PC-3 (cell line): ENCODE measurements around the gene NTM. TPM values are rescaled to one million over a fixed set of nuclear protein-coding genes. Genes with fewer than 3 reads are reported as not detected.
A peak's percentile ranks its signal among the peaks of the same experiment; 100 is the strongest.

Source experiments
- ATAC-seq: fragments of 200-7000 bp; cut with Tn5 transposase; 2 replicates; pipeline ENCODE4 v1.9.1; 2020; ENCODE audit warnings: mild to moderate bottlenecking, moderate library complexity
- BruUV-seq: library from RNA; stranded (reverse); fragments of 400-500 nt; replicated peaks from 2 replicates; lab custom pipeline; 2021; lab: Mats Ljungman, UMichigan
- CTCF ChIA-PET: fragments of 300-600 bp; sonication (Branson Sonifier 250); formaldehyde crosslinking; loops from one replicate; lab custom pipeline; 2022; ENCODE audit warnings: antibody characterized with exemption; lab: Charles Lee
- POLR2A ChIA-PET: fragments of 300-600 bp; sonication (Branson Sonifier 250); formaldehyde crosslinking; loops from one replicate; lab custom pipeline; 2022; ENCODE audit warnings: antibody characterized with exemption; ENCODE audit not compliant: unreplicated experiment; lab: Charles Lee
- DNase-seq: peaks from one replicate; pipeline ENCODE4 v3.0.0-alpha.2; 2015
- H2AFZ ChIP-seq: fragments of 300-600 bp; sonication (generic); 2 replicates; pipeline ENCODE4 v1.6.0; 2016; ENCODE audit warnings: antibody characterized with exemption, low read length
- H3F3A ChIP-seq: fragments of 300-600 bp; sonication (generic); one replicate; pipeline ENCODE4 v1.6.0; 2017; ENCODE audit warnings: antibody characterized with exemption, low read length, control low read depth, mild to moderate bottlenecking; ENCODE audit not compliant: unreplicated experiment
- H3K27ac ChIP-seq: fragments of 300-600 bp; sonication (generic); 2 replicates; pipeline ENCODE4 v1.5.1; 2016; ENCODE audit warnings: mild to moderate bottlenecking, low read length
- H3K27me3 ChIP-seq: fragments of 300-600 bp; sonication (generic); 2 replicates; pipeline ENCODE4 v1.6.1; 2016; ENCODE audit warnings: low read length, mixed read lengths
- H3K36me3 ChIP-seq: fragments of 300-600 bp; sonication (generic); 2 replicates; pipeline ENCODE4 v1.6.1; 2016; ENCODE audit warnings: low read depth, mixed run types, low read length, mixed read lengths
- H3K4me1 ChIP-seq: fragments of 300-600 bp; sonication (generic); 2 replicates; pipeline ENCODE4 v1.5.1; 2016; ENCODE audit warnings: low read length; ENCODE audit not compliant: insufficient read depth
- H3K4me2 ChIP-seq: fragments of 300-600 bp; sonication (generic); 2 replicates; pipeline ENCODE4 v1.6.0; 2016; ENCODE audit warnings: low read length
- H3K4me3 ChIP-seq: fragments of 300-600 bp; sonication (generic); 2 replicates; pipeline ENCODE4 v1.5.1; 2016; ENCODE audit warnings: mild to moderate bottlenecking, low read length, mixed read lengths
- H3K79me2 ChIP-seq: fragments of 300-600 bp; sonication (generic); 2 replicates; pipeline ENCODE4 v1.6.1; 2017; ENCODE audit warnings: low read length, mixed read lengths
- H3K9ac ChIP-seq: fragments of 300-600 bp; sonication (generic); 2 replicates; pipeline ENCODE4 v1.6.0; 2016; ENCODE audit warnings: mild to moderate bottlenecking, low read length
- H3K9me2 ChIP-seq: fragments of 300-600 bp; sonication (generic); replicated peaks from 2 replicates; pipeline ENCODE4 v1.6.1; 2016; ENCODE audit warnings: mixed run types, low read length, mixed read lengths
- H3K9me3 ChIP-seq: fragments of 300-600 bp; sonication (generic); 2 replicates; pipeline ENCODE4 v1.6.1; 2016; ENCODE audit warnings: low read length, mixed read lengths
- H4K20me1 ChIP-seq: fragments of 300-600 bp; sonication (generic); 2 replicates; pipeline ENCODE4 v1.6.1; 2016; ENCODE audit warnings: low read length, mixed read lengths
- EZH2 ChIP-seq: fragments of 300-600 bp; sonication (generic); IDR thresholded peaks from one replicate; pipeline ENCODE4 v1.6.1; 2017; ENCODE audit warnings: antibody characterized with exemption, mild to moderate bottlenecking, low read length; ENCODE audit not compliant: unreplicated experiment
- EZH2phosphoT487 ChIP-seq: fragments of 300-600 bp; sonication (generic); IDR thresholded peaks from 2 replicates; pipeline ENCODE4 v1.6.1; 2018; ENCODE audit warnings: mild to moderate bottlenecking, antibody characterized with exemption, low read length, borderline replicate concordance
- intact Hi-C: fragments of 100-400 bp; cut with micrococcal nuclease; formaldehyde crosslinking; loops from 2 replicates; pipeline ENCODE4 v1.9.0; 2023
- total RNA-seq: library from RNA; depleted of rRNA; stranded (reverse); fragments of >200 nt; gene quantifications from 2 replicates; pipeline ENCODE4 v1.2.3, GENCODE V29; 2014
- TF ChIP-seq, protein P1 (sequence below): fragments of 300-600 bp; sonication (generic); conservative IDR thresholded peaks from 2 replicates; pipeline ENCODE4 v1.5.1; 2017; ENCODE audit warnings: antibody characterized with exemption, low read depth, mild to moderate bottlenecking, low read length

Gene NTM
- total RNA-seq, 1 experiment from 2014 or later: not detected

DNA sequence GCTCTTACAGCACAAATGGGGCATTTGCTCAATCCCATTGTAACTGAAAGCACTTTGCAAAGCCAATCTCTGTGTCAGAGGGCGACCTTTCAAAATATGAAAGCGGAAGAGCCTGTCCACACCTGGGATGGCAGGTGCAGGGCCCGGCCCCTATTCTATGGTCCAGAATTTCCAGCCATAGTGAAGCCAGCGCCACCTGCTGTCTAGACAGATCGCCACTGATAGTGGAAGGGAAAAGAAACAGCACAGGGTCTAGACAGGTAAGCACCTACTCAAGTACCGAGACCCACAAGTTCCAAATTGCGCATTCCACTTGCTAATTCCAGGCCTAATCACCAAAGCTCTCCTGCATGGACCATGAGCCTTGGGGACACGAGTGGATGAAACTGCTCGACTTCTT lies 141.4 kb downstream of the NTM start:
- no peaks in the 10 kb centered on the region for H3K4me1 ChIP-seq
- no peaks in the 10 kb centered on the region for H3F3A ChIP-seq
- no peak for TF ChIP-seq EZH2phosphoT487
- TF ChIP-seq, protein P1, sequence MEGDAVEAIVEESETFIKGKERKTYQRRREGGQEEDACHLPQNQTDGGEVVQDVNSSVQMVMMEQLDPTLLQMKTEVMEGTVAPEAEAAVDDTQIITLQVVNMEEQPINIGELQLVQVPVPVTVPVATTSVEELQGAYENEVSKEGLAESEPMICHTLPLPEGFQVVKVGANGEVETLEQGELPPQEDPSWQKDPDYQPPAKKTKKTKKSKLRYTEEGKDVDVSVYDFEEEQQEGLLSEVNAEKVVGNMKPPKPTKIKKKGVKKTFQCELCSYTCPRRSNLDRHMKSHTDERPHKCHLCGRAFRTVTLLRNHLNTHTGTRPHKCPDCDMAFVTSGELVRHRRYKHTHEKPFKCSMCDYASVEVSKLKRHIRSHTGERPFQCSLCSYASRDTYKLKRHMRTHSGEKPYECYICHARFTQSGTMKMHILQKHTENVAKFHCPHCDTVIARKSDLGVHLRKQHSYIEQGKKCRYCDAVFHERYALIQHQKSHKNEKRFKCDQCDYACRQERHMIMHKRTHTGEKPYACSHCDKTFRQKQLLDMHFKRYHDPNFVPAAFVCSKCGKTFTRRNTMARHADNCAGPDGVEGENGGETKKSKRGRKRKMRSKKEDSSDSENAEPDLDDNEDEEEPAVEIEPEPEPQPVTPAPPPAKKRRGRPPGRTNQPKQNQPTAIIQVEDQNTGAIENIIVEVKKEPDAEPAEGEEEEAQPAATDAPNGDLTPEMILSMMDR: peak; percentile 77
- ChIA-PET CTCF (no interaction called here), POLR2A (no interaction called here)
- DNase-seq (peak; percentile 67), ATAC-seq (peak; percentile 54; the same call in 1 of the 2 replicates)
- H2AFZ ChIP-seq: no peak overlapping the region
- no peaks in the 10 kb centered on the region for H3K79me2 ChIP-seq
- BruUV-seq: no TSS peak
- H3K36me3 ChIP-seq: no peaks in the 10 kb centered on the region
- H3K9me2 ChIP-seq: no peaks in the 10 kb centered on the region
- intact Hi-C loops: loop anchor here (5.0 kb wide), 1 partner anchor 104 kb away; no protein-coding TSS in a partner anchor
- no peaks in the 10 kb centered on the region for H4K20me1 ChIP-seq
- no peak overlapping the region for H3K27ac ChIP-seq
- peaks cover 57% of the 10 kb centered on the region for H3K27me3 ChIP-seq
- H3K4me2 ChIP-seq: no peak overlapping the region
- H3K4me3 ChIP-seq: no peak overlapping the region
- H3K9me3 ChIP-seq: no peaks in the 10 kb centered on the region
- H3K9ac ChIP-seq: no peak overlapping the region

DNA sequence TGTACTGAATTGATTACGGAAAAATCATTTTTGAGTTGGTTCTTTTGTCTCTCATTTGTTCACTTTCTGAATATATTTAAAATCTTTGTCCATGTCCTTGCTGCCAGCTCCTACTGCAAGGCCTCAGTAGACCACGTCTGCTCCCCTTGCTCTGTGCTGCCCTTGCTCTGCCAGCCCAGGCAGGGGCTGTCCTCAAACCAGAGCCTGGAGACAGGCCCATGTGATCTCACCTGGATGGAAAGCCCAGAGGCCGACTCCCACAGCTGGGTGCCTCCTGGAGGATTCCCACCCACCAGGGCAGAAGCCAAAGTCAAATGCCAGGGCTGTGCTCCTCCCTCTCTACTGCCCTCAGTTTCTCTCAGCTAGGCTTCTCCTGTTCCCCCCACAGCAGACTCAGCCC lies 141.8 kb downstream of the NTM start:
- Histone ChIP-seq H4K20me1 (no peaks in the 10 kb centered on the region), H3K27ac (no peak overlapping the region), H3K4me3 (no peak overlapping the region), H3K36me3 (no peaks in the 10 kb centered on the region), H3K4me1 (no peaks in the 10 kb centered on the region), H3K9ac (no peak overlapping the region), H3K9me2 (no peaks in the 10 kb centered on the region), H3K27me3 (peaks cover 57% of the 10 kb centered on the region), H3K4me2 (no peak overlapping the region), H3F3A (no peaks in the 10 kb centered on the region), H3K9me3 (no peaks in the 10 kb centered on the region), H3K79me2 (no peaks in the 10 kb centered on the region), H2AFZ (no peak overlapping the region)
- CTCF ChIA-PET: no interaction called here
- POLR2A ChIA-PET: no interaction called here
- DNase-seq: no peak
- intact Hi-C loops: loop anchor here (5.0 kb wide), 1 partner anchor 105 kb away; no protein-coding TSS in a partner anchor
- no peak for ATAC-seq
- TF ChIP-seq, protein P1: no peak
- TF ChIP-seq EZH2phosphoT487: no peak
- TF ChIP-seq EZH2: no peak
- BruUV-seq: no TSS peak

DNA sequence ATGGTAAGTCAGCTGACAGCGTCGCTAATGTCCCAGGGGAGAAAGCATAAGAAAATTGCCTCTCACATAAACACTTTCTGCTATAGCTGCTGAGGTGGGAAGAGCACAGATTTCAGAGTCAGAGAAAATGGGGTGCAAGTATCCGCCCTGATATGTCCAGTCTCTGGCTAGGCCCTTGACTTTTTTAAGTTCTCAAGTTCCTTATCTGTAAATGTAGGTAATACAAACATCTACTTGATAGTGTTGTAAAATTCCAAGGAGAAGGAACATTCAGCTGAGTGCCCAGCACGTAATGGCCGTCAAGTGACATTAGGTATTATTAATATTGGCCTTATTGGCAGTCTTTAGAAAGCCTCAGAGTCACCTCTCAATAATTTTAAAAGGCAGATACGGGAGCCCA lies 143.6 kb downstream of the NTM start:
- Histone ChIP-seq H3K27me3 (peaks cover 57% of the 10 kb centered on the region), H3K9ac (no peak overlapping the region), H3K36me3 (no peaks in the 10 kb centered on the region), H3K27ac (no peak overlapping the region), H3K4me3 (no peak overlapping the region), H3K79me2 (no peaks in the 10 kb centered on the region), H3K9me3 (no peaks in the 10 kb centered on the region), H3K4me2 (no peak overlapping the region), H4K20me1 (no peaks in the 10 kb centered on the region), H3K9me2 (no peaks in the 10 kb centered on the region), H3K4me1 (no peaks in the 10 kb centered on the region), H3F3A (no peaks in the 10 kb centered on the region), H2AFZ (no peak overlapping the region)
- ChIA-PET POLR2A (no interaction called here), CTCF (no interaction called here)
- intact Hi-C loops: loop anchor here (5.0 kb wide), 1 partner anchor 107 kb away; no protein-coding TSS in a partner anchor
- DNase-seq (no peak), ATAC-seq (no peak)
- BruUV-seq: no TSS peak
- TF ChIP-seq EZH2 (no peak), EZH2phosphoT487 (no peak)
- TF ChIP-seq, protein P1: no peak
